ENCODE data around the gene ADCK1.

GRCh38 chr14:77823378-77823777, 23.5 kb downstream of the ADCK1 start:
- TF ChIP-seq POLR2A (IDR thresholded peaks at IDR 0.05) (no peak), CTCF (IDR thresholded peaks at IDR 0.05) (no peak)
